Esophagus muscularis mucosa (tissue), 4 donors: ENCODE results near the gene GRIK4. TPM values are rescaled to one million over a fixed set of nuclear protein-coding genes. Genes with fewer than 3 reads are reported as not detected.

Experiments used
- DNase-seq: peaks from one replicate; pipeline ENCODE4 v3.0.0-alpha.2; 2017; ENCODE audit errors: extremely low spot score
- H3K27ac ChIP-seq, 4 donors: fragments of 200-600 bp; sonication (generic); replicated peaks in 1 of 4; 1 replicate in 3 of 4; 2 replicates in 1 of 4; pipeline ENCODE4 v1.5.1; 2016 to 2019; ENCODE audit warnings: mild to moderate bottlenecking in 1 of 4
- H3K27me3 ChIP-seq, 4 donors: fragments of 200-600 bp; sonication (generic); one replicate each; pipeline versions ENCODE4 v1.5.1 to v1.6.0; 2016 to 2019
- H3K36me3 ChIP-seq, 4 donors: fragments of 200-600 bp; sonication (generic); one replicate each; pipeline ENCODE4 v1.5.1; 2016 to 2019
- H3K4me1 ChIP-seq, 4 donors: fragments of 200-600 bp; sonication (generic); one replicate each; pipeline ENCODE4 v1.5.1; 2016 to 2019
- H3K4me3 ChIP-seq, 4 donors: fragments of 200-600 bp; sonication (generic); 1 replicate in 2 of 4; 2 replicates in 2 of 4; pipeline ENCODE4 v1.5.1; 2016 to 2019; ENCODE audit warnings: mild to moderate bottlenecking in 4 of 4, moderate library complexity in 1 of 4
- H3K9me3 ChIP-seq, 4 donors: fragments of 200-600 bp; sonication (generic); 1 replicate in 3 of 4; 2 replicates in 1 of 4; pipeline ENCODE4 v1.5.1; 2016 to 2019
- EP300 ChIP-seq: sonication (generic); formaldehyde crosslinking; IDR thresholded peaks from one replicate; pipeline ENCODE4 v1.6.1; 2017; ENCODE audit warnings: antibody characterized with exemption
- POLR2A ChIP-seq: fragments of 450-650 bp; IDR thresholded peaks from one replicate; pipeline ENCODE4 v1.6.1; 2017; ENCODE audit warnings: antibody characterized with exemption, moderate library complexity, mild to moderate bottlenecking, low read depth
- POLR2AphosphoS5 ChIP-seq, 2 donors: sonication (generic); formaldehyde crosslinking; IDR thresholded peaks; one replicate each; pipeline ENCODE4 v1.6.1; 2017; ENCODE audit warnings: antibody characterized with exemption in 2 of 2
- WGBS: methylation state at CpG from one replicate; pipeline ENCODE4 v1.1.5; 2018; 5-methylcytosine and 5-hydroxymethylcytosine counted together
- intact Hi-C: fragments of 100-400 bp; cut with DNase I; formaldehyde crosslinking; loops from one replicate; pipeline ENCODE4 v1.15.1; 2023
- total RNA-seq, 4 donors: library from RNA; depleted of rRNA; stranded (reverse); fragments of >200 nt; gene quantifications; one replicate each; pipeline versions ENCODE4 v1.1.0 to v1.2.1, GENCODE V29; 2016
- TF ChIP-seq, protein P1 (sequence below), 3 experiments: fragments of 200-600 bp in 2 of 3; fragments of 450-650 bp in 1 of 3; sonication (generic) in 2 of 3; IDR thresholded peaks; one replicate each; pipeline ENCODE4 v1.5.1; 2017 to 2019; ENCODE audit warnings: antibody characterized with exemption in 3 of 3, mild to moderate bottlenecking in 2 of 3, moderate library complexity in 1 of 3

Gene GRIK4
- total RNA-seq, 4 donors from 2014 or later = 0.13 to 0.83 (median 0.43) TPM

DNA sequence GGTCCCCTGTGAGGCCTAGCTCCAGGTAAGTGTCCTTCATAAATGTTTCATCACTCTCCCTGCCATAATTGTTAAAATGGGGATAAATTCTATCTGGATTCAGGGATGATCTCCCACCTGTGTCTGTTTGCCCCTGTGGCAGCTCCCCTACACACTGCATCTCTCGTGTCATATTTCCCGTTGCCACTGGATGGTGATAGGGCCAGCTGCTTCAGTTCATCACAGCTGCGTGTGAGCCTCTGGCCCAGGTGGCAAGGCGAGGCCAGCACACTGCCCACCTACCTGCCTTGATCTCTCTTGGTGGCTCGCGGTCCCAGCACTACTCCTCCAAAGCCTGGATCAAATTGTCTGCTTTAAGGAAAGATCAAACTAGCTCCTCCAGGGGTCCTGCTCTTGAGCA lies 187.4 kb downstream of the GRIK4 start:
- 89% methylated on average over 6 of the region's 6 CpGs for WGBS
- no peak for TF ChIP-seq POLR2A
- no peak overlapping the region for H3K27ac ChIP-seq
- H3K9me3 ChIP-seq = no peaks in the 10 kb centered on the region
- H3K36me3 ChIP-seq = no peaks in the 10 kb centered on the region
- no peak overlapping the region for H3K4me3 ChIP-seq
- peaks cover 0 to 7% (median under 1%) of the 10 kb centered on the region in 4 donors for H3K27me3 ChIP-seq
- H3K4me1 ChIP-seq = no peaks in the 10 kb centered on the region
- no peak for DNase-seq
- intact Hi-C loops = no loop called here

DNA sequence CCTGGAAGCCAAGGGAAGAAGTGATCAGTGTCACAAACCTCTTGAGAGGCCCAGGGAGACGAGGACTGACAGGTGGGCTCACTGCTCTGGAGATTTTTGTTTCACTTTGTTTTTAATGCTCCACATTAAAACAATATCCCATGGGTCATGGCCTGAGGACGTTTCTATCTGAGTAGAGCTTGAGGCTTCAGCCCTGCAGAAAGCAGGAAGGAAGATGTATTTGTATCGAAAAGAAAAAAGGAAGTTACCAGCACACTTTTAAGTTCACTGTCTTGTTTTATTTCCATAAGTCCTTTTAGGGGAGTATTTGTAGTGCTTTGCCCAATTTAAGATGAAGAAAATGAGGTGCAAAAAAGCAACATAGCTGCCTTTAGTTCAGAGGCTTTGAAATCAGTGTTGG lies 191.1 kb downstream of the GRIK4 start:
- TF ChIP-seq POLR2AphosphoS5 (IDR thresholded peaks at IDR 0.05) (no peak), EP300 (no peak), POLR2A (no peak)
- TF ChIP-seq, protein P1, sequence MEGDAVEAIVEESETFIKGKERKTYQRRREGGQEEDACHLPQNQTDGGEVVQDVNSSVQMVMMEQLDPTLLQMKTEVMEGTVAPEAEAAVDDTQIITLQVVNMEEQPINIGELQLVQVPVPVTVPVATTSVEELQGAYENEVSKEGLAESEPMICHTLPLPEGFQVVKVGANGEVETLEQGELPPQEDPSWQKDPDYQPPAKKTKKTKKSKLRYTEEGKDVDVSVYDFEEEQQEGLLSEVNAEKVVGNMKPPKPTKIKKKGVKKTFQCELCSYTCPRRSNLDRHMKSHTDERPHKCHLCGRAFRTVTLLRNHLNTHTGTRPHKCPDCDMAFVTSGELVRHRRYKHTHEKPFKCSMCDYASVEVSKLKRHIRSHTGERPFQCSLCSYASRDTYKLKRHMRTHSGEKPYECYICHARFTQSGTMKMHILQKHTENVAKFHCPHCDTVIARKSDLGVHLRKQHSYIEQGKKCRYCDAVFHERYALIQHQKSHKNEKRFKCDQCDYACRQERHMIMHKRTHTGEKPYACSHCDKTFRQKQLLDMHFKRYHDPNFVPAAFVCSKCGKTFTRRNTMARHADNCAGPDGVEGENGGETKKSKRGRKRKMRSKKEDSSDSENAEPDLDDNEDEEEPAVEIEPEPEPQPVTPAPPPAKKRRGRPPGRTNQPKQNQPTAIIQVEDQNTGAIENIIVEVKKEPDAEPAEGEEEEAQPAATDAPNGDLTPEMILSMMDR (IDR thresholded peaks at IDR 0.05) = no peak
- intact Hi-C loops = no loop called here
- H3K4me1 ChIP-seq = no peaks in the 10 kb centered on the region
- peaks cover 0 to 8% (median 2%) of the 10 kb centered on the region in 4 donors for H3K27me3 ChIP-seq
- WGBS = 51% methylated on average over 3 of the region's 3 CpGs
- no peak overlapping the region for H3K27ac ChIP-seq
- H3K36me3 ChIP-seq = no peaks in the 10 kb centered on the region
- no peak overlapping the region for H3K4me3 ChIP-seq
- DNase-seq = no peak
- H3K9me3 ChIP-seq = peaks cover 0 to 32% (median 19%) of the 10 kb centered on the region in 4 donors

DNA sequence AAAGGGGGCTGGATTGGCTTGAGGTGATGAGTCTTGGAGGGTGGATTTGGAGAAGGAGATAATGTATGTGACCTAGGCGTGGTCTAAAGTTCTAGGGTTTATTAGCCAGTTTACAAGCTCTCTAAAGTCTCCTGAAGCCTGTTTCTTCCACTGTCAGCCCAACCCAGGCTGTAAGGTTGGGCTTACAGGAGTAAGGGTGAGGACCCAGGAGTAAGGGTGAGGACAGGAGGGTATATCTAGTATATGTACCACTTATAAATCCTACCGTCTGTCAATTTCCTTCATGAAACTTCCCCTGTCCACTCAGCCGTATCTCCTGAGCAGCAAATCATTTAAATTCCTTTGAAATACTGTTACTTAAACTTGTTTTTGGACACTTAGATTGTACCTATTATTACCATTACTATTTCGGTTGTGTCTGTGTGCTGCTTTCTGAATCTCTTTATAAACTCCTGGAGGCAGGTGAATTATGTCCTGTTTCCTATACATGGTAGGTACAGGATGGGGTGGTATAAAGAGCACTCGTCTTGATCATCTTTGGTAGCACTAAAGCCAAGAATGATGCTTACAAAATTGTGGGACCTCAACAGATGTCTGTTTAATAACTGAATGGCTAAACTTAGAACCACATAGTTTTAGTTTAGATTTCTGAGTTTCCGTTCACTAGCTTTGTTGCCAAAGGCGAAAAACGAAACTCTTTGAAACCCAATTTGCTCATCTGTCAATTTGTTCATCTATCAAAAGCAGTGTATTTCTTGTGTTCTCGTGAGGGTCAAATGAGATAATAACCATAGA lies 192.0 kb downstream of the GRIK4 start:
- H3K4me1 ChIP-seq = no peaks in the 10 kb centered on the region
- no peak for DNase-seq
- H3K4me3 ChIP-seq = no peak overlapping the region
- H3K36me3 ChIP-seq = no peaks in the 10 kb centered on the region
- H3K27ac ChIP-seq = no peak overlapping the region
- H3K9me3 ChIP-seq = peaks cover 0 to 41% (median 24%) of the 10 kb centered on the region in 4 donors
- H3K27me3 ChIP-seq = peaks cover 0 to 16% (median 2%) of the 10 kb centered on the region in 4 donors
- intact Hi-C loops = no loop called here
- TF ChIP-seq EP300 = no peak
- TF ChIP-seq, protein P1 (IDR thresholded peaks at IDR 0.05) = no peak
- TF ChIP-seq POLR2AphosphoS5 (IDR thresholded peaks at IDR 0.05) = no peak
- TF ChIP-seq POLR2A = no peak
- WGBS = 84% methylated on average over 9 of the region's 9 CpGs

DNA sequence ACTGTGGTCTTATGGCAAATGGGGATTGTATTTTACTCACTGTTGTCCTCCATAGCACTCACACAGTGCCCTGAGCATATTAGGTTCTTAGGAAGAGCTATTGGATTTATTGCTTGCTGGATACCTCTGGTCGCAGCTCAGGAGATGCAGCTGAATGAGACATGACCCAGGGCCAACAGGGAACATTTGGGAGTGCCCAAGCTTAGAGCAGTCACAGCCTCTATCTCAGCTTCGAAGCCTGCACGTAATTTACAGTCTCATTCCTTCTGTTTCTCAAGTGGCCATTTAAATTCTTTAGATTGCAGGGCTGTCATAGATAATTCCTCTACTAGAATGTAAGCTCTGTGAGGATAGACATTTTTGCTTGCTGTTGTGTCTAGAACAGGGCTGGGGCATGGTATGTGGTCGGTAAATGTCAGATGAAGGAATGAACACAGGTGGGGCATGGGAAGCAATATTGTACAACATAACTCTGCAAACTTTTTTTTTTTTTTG lies 192.8 kb downstream of the GRIK4 start:
- no peak overlapping the region for H3K27ac ChIP-seq
- peaks cover 0 to 16% (median 2%) of the 10 kb centered on the region in 4 donors for H3K27me3 ChIP-seq
- no peak overlapping the region for H3K4me3 ChIP-seq
- TF ChIP-seq EP300 (no peak), POLR2A (no peak), POLR2AphosphoS5 (IDR thresholded peaks at IDR 0.05) (no peak)
- TF ChIP-seq, protein P1 (IDR thresholded peaks at IDR 0.05) = no peak
- no peaks in the 10 kb centered on the region for H3K4me1 ChIP-seq
- no peaks in the 10 kb centered on the region for H3K36me3 ChIP-seq
- no peak for DNase-seq
- intact Hi-C loops = no loop called here
- H3K9me3 ChIP-seq = peaks cover 0 to 43% (median 24%) of the 10 kb centered on the region in 4 donors
- 93% methylated on average over 4 of the region's 4 CpGs for WGBS

DNA sequence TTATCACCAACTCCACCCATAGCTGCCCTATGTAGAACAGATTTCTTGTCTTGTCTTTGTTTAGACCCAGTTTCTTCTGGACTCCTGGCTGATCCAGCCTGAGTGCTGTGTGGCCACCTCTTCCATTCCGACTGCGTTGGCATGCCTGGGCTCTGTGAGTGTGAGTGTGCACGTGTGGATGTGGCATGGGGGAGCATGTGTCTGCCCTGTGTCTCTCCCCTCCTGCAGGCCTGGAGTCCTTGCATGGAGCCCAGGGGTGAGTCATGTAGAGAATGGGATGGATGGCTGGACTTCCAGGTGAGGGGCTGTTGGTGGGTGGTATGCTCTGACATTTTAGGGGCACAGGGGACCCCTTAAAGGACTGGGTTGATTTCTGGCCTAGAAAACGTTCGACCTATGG lies 194.7 kb downstream of the GRIK4 start:
- WGBS = 95% methylated on average over 5 of the region's 5 CpGs

More for the DNA sequence above, 194.7 kb downstream of the GRIK4 start:
- Histone ChIP-seq H3K9me3 (peaks cover 0 to 43% (median 24%) of the 10 kb centered on the region in 4 donors), H3K27ac (no peak overlapping the region), H3K4me1 (peaks cover 0 to 15% (median 10%) of the 10 kb centered on the region in 4 donors), H3K27me3 (peaks cover 0 to 16% (median 2%) of the 10 kb centered on the region in 4 donors), H3K4me3 (no peak overlapping the region), H3K36me3 (no peaks in the 10 kb centered on the region)
- DNase-seq = no peak
- intact Hi-C loops = no loop called here
- TF ChIP-seq POLR2AphosphoS5 (IDR thresholded peaks at IDR 0.05) = no peak
- no peak for TF ChIP-seq EP300
- TF ChIP-seq, protein P1 (IDR thresholded peaks at IDR 0.05) = no peak
- TF ChIP-seq POLR2A = no peak
